WTC11 (cell line): ENCODE measurements around the gene SPAG9.

Source experiments
- CBFB ChIP-seq: sonication (generic); formaldehyde crosslinking; IDR thresholded peaks from 2 replicates; pipeline ENCODE4 v1.8.1; 2022; ENCODE audit warnings: mild to moderate bottlenecking, low read depth, missing genetic modification reagents
- CREM ChIP-seq: sonication (generic); formaldehyde crosslinking; IDR thresholded peaks from 2 replicates; pipeline ENCODE4 v1.8.1; 2022; ENCODE audit warnings: mild to moderate bottlenecking, missing genetic modification reagents, moderate library complexity
- ESRRA ChIP-seq: sonication (generic); formaldehyde crosslinking; IDR thresholded peaks from 2 replicates; pipeline ENCODE4 v1.8.1; 2022; ENCODE audit warnings: mild to moderate bottlenecking, missing genetic modification reagents, borderline replicate concordance
- HMGXB4 ChIP-seq: sonication (generic); formaldehyde crosslinking; IDR thresholded peaks from 2 replicates; pipeline ENCODE4 v1.8.1; 2023; ENCODE audit warnings: mild to moderate bottlenecking, moderate library complexity, missing genetic modification reagents
- JUN ChIP-seq: sonication (generic); formaldehyde crosslinking; IDR thresholded peaks from 2 replicates; pipeline ENCODE4 v1.8.0; 2023; ENCODE audit warnings: mild to moderate bottlenecking, missing genetic modification reagents
- NR2C2 ChIP-seq: sonication (generic); formaldehyde crosslinking; IDR thresholded peaks from 2 replicates; pipeline ENCODE4 v1.8.0; 2022; ENCODE audit warnings: mild to moderate bottlenecking, missing genetic modification reagents
- ZNF138 ChIP-seq: sonication (generic); formaldehyde crosslinking; conservative IDR thresholded peaks from 2 replicates; pipeline ENCODE4 v1.8.1; 2022; ENCODE audit warnings: mild to moderate bottlenecking, moderate library complexity, missing genetic modification reagents
- ZNF512 ChIP-seq: sonication (generic); formaldehyde crosslinking; IDR thresholded peaks from 2 replicates; pipeline ENCODE4 v1.8.1; 2022; ENCODE audit warnings: missing genetic modification reagents, borderline replicate concordance
- TF ChIP-seq, protein P1 (sequence below): sonication (generic); formaldehyde crosslinking; IDR thresholded peaks from 2 replicates; pipeline ENCODE4 v1.8.0; 2023; ENCODE audit warnings: missing genetic modification reagents, mild to moderate bottlenecking, borderline replicate concordance
- TF ChIP-seq, protein P2 (sequence below): fragments of 200-600 bp; IDR thresholded peaks from 2 replicates; pipeline ENCODE4 v1.8.0; 2022; ENCODE audit warnings: antibody characterized with exemption
- TF ChIP-seq, protein P3 (sequence below): fragments of 250-450 bp; sonication (Bioruptor Pico); IDR thresholded peaks from 2 replicates; pipeline ENCODE4 v1.9.0; 2021; ENCODE audit warnings: mild to moderate bottlenecking
- TF ChIP-seq, protein P4 (sequence below): sonication (generic); formaldehyde crosslinking; IDR thresholded peaks from 2 replicates; pipeline ENCODE4 v1.8.0; 2022; ENCODE audit warnings: mild to moderate bottlenecking, missing genetic modification reagents

- TF ChIP-seq, protein P1, sequence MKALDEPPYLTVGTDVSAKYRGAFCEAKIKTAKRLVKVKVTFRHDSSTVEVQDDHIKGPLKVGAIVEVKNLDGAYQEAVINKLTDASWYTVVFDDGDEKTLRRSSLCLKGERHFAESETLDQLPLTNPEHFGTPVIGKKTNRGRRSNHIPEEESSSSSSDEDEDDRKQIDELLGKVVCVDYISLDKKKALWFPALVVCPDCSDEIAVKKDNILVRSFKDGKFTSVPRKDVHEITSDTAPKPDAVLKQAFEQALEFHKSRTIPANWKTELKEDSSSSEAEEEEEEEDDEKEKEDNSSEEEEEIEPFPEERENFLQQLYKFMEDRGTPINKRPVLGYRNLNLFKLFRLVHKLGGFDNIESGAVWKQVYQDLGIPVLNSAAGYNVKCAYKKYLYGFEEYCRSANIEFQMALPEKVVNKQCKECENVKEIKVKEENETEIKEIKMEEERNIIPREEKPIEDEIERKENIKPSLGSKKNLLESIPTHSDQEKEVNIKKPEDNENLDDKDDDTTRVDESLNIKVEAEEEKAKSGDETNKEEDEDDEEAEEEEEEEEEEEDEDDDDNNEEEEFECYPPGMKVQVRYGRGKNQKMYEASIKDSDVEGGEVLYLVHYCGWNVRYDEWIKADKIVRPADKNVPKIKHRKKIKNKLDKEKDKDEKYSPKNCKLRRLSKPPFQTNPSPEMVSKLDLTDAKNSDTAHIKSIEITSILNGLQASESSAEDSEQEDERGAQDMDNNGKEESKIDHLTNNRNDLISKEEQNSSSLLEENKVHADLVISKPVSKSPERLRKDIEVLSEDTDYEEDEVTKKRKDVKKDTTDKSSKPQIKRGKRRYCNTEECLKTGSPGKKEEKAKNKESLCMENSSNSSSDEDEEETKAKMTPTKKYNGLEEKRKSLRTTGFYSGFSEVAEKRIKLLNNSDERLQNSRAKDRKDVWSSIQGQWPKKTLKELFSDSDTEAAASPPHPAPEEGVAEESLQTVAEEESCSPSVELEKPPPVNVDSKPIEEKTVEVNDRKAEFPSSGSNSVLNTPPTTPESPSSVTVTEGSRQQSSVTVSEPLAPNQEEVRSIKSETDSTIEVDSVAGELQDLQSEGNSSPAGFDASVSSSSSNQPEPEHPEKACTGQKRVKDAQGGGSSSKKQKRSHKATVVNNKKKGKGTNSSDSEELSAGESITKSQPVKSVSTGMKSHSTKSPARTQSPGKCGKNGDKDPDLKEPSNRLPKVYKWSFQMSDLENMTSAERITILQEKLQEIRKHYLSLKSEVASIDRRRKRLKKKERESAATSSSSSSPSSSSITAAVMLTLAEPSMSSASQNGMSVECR, result no peak
- TF ChIP-seq JUN (CRISPR knock-in tag) (no peak), ZNF512 (CRISPR knock-in tag) (no peak), ESRRA (CRISPR knock-in tag) (no peak), HMGXB4 (CRISPR knock-in tag) (no peak), ZNF138 (CRISPR knock-in tag) (no peak), CBFB (CRISPR knock-in tag) (no peak), NR2C2 (CRISPR knock-in tag) (no peak), CREM (no peak)
- TF ChIP-seq, protein P2, sequence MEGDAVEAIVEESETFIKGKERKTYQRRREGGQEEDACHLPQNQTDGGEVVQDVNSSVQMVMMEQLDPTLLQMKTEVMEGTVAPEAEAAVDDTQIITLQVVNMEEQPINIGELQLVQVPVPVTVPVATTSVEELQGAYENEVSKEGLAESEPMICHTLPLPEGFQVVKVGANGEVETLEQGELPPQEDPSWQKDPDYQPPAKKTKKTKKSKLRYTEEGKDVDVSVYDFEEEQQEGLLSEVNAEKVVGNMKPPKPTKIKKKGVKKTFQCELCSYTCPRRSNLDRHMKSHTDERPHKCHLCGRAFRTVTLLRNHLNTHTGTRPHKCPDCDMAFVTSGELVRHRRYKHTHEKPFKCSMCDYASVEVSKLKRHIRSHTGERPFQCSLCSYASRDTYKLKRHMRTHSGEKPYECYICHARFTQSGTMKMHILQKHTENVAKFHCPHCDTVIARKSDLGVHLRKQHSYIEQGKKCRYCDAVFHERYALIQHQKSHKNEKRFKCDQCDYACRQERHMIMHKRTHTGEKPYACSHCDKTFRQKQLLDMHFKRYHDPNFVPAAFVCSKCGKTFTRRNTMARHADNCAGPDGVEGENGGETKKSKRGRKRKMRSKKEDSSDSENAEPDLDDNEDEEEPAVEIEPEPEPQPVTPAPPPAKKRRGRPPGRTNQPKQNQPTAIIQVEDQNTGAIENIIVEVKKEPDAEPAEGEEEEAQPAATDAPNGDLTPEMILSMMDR, result no peak
- TF ChIP-seq, protein P3, sequence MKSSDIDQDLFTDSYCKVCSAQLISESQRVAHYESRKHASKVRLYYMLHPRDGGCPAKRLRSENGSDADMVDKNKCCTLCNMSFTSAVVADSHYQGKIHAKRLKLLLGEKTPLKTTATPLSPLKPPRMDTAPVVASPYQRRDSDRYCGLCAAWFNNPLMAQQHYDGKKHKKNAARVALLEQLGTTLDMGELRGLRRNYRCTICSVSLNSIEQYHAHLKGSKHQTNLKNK (CRISPR knock-in tag), result no peak
- TF ChIP-seq, protein P4, sequence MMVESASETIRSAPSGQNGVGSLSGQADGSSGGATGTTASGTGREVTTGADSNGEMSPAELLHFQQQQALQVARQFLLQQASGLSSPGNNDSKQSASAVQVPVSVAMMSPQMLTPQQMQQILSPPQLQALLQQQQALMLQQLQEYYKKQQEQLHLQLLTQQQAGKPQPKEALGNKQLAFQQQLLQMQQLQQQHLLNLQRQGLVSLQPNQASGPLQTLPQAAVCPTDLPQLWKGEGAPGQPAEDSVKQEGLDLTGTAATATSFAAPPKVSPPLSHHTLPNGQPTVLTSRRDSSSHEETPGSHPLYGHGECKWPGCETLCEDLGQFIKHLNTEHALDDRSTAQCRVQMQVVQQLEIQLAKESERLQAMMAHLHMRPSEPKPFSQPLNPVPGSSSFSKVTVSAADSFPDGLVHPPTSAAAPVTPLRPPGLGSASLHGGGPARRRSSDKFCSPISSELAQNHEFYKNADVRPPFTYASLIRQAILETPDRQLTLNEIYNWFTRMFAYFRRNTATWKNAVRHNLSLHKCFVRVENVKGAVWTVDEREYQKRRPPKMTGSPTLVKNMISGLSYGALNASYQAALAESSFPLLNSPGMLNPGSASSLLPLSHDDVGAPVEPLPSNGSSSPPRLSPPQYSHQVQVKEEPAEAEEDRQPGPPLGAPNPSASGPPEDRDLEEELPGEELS (CRISPR knock-in tag), result no peak
These were observed 162.8 kb downstream of the SPAG9 start for GRCh38 chr17:50957600-50958575.
